OCI-LY7 (cell line): ENCODE results near the gene ATP6V1C2. TPM values are rescaled to one million over a fixed set of nuclear protein-coding genes. Genes with fewer than 3 reads are reported as not detected.

Experiments
- BruUV-seq: library from RNA; stranded (reverse); fragments of 400-500 nt; replicated peaks from 2 replicates; lab custom pipeline; 2021; lab: Mats Ljungman, UMichigan
- CTCF ChIA-PET: fragments of 300-600 bp; sonication (Branson Sonifier 250); formaldehyde crosslinking; loops from one replicate; lab custom pipeline; 2022; ENCODE audit warnings: antibody characterized with exemption; ENCODE audit not compliant: unreplicated experiment; lab: Charles Lee
- POLR2A ChIA-PET: fragments of 300-600 bp; sonication (Branson Sonifier 250); formaldehyde crosslinking; loops from one replicate; lab custom pipeline; 2022; ENCODE audit warnings: antibody characterized with exemption; lab: Charles Lee
- DNase-seq: peaks from one replicate; pipeline ENCODE4 v3.0.0-alpha.2; 2015; ENCODE audit warnings: low spot score
- H2AFZ ChIP-seq: fragments of 200-600 bp; sonication (generic), shearing (Covaris generic); 2 replicates; pipeline ENCODE4 v1.6.1; 2014; ENCODE audit warnings: mild to moderate bottlenecking, antibody characterized with exemption, low read length, moderate library complexity
- H3K27ac ChIP-seq: fragments of 200-600 bp; sonication (generic); 2 replicates; pipeline ENCODE4 v1.5.1; 2014; ENCODE audit warnings: mixed run types, low read depth, mild to moderate bottlenecking, moderate library complexity, low read length, inconsistent platforms; ENCODE audit not compliant: poor library complexity, severe bottlenecking
- H3K36me3 ChIP-seq: fragments of 200-600 bp; sonication (generic); 2 replicates; pipeline ENCODE4 v1.6.1; 2014; ENCODE audit warnings: mild to moderate bottlenecking, antibody characterized with exemption, low read length, moderate library complexity, mixed read lengths; ENCODE audit not compliant: insufficient read depth
- H3K4me1 ChIP-seq: fragments of 200-600 bp; sonication (generic); 2 replicates; pipeline ENCODE4 v1.5.1; 2014; ENCODE audit warnings: mild to moderate bottlenecking, low read length; ENCODE audit not compliant: insufficient read depth, poor library complexity, severe bottlenecking
- H3K4me2 ChIP-seq: fragments of 200-600 bp; sonication (generic); 2 replicates; pipeline ENCODE4 v1.6.1; 2014; ENCODE audit warnings: mild to moderate bottlenecking, low read length
- H3K4me3 ChIP-seq: fragments of 200-600 bp; sonication (generic); 2 replicates; pipeline ENCODE4 v1.5.1; 2014; ENCODE audit warnings: mild to moderate bottlenecking, low read depth, low read length; ENCODE audit not compliant: poor library complexity, severe bottlenecking
- H3K79me2 ChIP-seq: fragments of 200-600 bp; sonication (generic); 2 replicates; pipeline ENCODE4 v1.6.1; 2016; ENCODE audit warnings: low read depth, mild to moderate bottlenecking, low read length, moderate library complexity, mixed read lengths; ENCODE audit not compliant: insufficient read depth
- H3K9me2 ChIP-seq: fragments of 200-600 bp; sonication (generic); 2 replicates; pipeline ENCODE4 v1.6.1; 2016; ENCODE audit warnings: mild to moderate bottlenecking, low read length, mixed read lengths; ENCODE audit not compliant: insufficient read depth
- H3K9me3 ChIP-seq: fragments of 200-600 bp; sonication (generic); 2 replicates; pipeline ENCODE4 v1.6.1; 2014; ENCODE audit warnings: mild to moderate bottlenecking, mixed run types, low read length, mixed read lengths
- H4K20me1 ChIP-seq: fragments of 200-600 bp; sonication (generic); 2 replicates; pipeline ENCODE4 v1.6.1; 2014; ENCODE audit warnings: mild to moderate bottlenecking, antibody characterized with exemption, low read length, moderate library complexity, mixed read lengths; ENCODE audit not compliant: insufficient read depth
- EZH2phosphoT487 ChIP-seq: fragments of 200-600 bp; sonication (generic); IDR thresholded peaks from 2 replicates; pipeline ENCODE4 v1.6.1; 2018; ENCODE audit warnings: low read depth, borderline replicate concordance, mild to moderate bottlenecking, mixed run types, antibody characterized with exemption, low read length, moderate library complexity, mixed read lengths
- intact Hi-C: fragments of 100-400 bp; cut with micrococcal nuclease; formaldehyde crosslinking; loops from one replicate; pipeline ENCODE4 v1.10.0; 2022; ENCODE audit not compliant: unreplicated experiment
- total RNA-seq, 2 experiments: library from RNA; depleted of rRNA in 1 of 2; stranded (reverse); fragments of >200 nt in 1 of 2; shearing (Covaris generic) in 1 of 2; gene quantifications; 2 replicates each; pipeline ENCODE4 v1.2.3, GENCODE V29; 2014 to 2022
- TF ChIP-seq, protein P1 (sequence below): fragments of 200-600 bp; sonication (generic); conservative IDR thresholded peaks from 2 replicates; pipeline ENCODE4 v1.5.1; 2014; ENCODE audit warnings: mild to moderate bottlenecking, antibody characterized with exemption, low read length, moderate library complexity, mixed read lengths

The ATP6V1C2 gene
- total RNA-seq, 2 experiments from 2014 or later, result 0.13 TPM; not detected in 1

GRCh38 chr2:10706033-10706432 lies 15.4 kb upstream of the ATP6V1C2 start:
- H3K27ac ChIP-seq, result no peak overlapping the region
- no peaks in the 10 kb centered on the region for H3K36me3 ChIP-seq
- H3K9me2 ChIP-seq, result no peaks in the 10 kb centered on the region
- no peak overlapping the region for H2AFZ ChIP-seq
- H3K79me2 ChIP-seq, result no peaks in the 10 kb centered on the region
- H3K4me1 ChIP-seq, result no peaks in the 10 kb centered on the region
- POLR2A ChIA-PET, result no interaction called here
- CTCF ChIA-PET, result no interaction called here
- BruUV-seq, result no TSS peak
- H3K9me3 ChIP-seq, result no peaks in the 10 kb centered on the region
- TF ChIP-seq EZH2phosphoT487, result no peak
- TF ChIP-seq, protein P1, sequence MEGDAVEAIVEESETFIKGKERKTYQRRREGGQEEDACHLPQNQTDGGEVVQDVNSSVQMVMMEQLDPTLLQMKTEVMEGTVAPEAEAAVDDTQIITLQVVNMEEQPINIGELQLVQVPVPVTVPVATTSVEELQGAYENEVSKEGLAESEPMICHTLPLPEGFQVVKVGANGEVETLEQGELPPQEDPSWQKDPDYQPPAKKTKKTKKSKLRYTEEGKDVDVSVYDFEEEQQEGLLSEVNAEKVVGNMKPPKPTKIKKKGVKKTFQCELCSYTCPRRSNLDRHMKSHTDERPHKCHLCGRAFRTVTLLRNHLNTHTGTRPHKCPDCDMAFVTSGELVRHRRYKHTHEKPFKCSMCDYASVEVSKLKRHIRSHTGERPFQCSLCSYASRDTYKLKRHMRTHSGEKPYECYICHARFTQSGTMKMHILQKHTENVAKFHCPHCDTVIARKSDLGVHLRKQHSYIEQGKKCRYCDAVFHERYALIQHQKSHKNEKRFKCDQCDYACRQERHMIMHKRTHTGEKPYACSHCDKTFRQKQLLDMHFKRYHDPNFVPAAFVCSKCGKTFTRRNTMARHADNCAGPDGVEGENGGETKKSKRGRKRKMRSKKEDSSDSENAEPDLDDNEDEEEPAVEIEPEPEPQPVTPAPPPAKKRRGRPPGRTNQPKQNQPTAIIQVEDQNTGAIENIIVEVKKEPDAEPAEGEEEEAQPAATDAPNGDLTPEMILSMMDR, result no peak
- H4K20me1 ChIP-seq, result no peaks in the 10 kb centered on the region
- DNase-seq, result no peak
- no peak overlapping the region for H3K4me2 ChIP-seq
- intact Hi-C loops, result no loop called here
- no peak overlapping the region for H3K4me3 ChIP-seq

- TF ChIP-seq, protein P1, result no peak
- TF ChIP-seq EZH2phosphoT487, result no peak
- no TSS peak for BruUV-seq
- Histone ChIP-seq H3K36me3 (no peaks in the 10 kb centered on the region), H2AFZ (no peak overlapping the region), H3K4me3 (no peak overlapping the region), H3K27ac (no peak overlapping the region), H3K4me1 (no peaks in the 10 kb centered on the region), H4K20me1 (no peaks in the 10 kb centered on the region), H3K79me2 (no peaks in the 10 kb centered on the region), H3K9me2 (no peaks in the 10 kb centered on the region), H3K4me2 (no peak overlapping the region), H3K9me3 (no peaks in the 10 kb centered on the region)
- ChIA-PET CTCF (no interaction called here), POLR2A (no interaction called here)
- no peak for DNase-seq
- intact Hi-C loops, result no loop called here
These were observed 13.6 kb upstream of the ATP6V1C2 start for GRCh38 chr2:10707831-10708230.

GRCh38 chr2:10709290-10709939 lies 12.0 kb upstream of the ATP6V1C2 start:
- H2AFZ ChIP-seq, result no peak overlapping the region
- no peaks in the 10 kb centered on the region for H3K79me2 ChIP-seq
- no peaks in the 10 kb centered on the region for H3K9me3 ChIP-seq
- BruUV-seq, result no TSS peak
- intact Hi-C loops, result no loop called here
- POLR2A ChIA-PET, result no interaction called here
- no peaks in the 10 kb centered on the region for H3K9me2 ChIP-seq
- no peaks in the 10 kb centered on the region for H3K36me3 ChIP-seq
- no peak overlapping the region for H3K4me2 ChIP-seq
- CTCF ChIA-PET, result no interaction called here
- DNase-seq, result peak; percentile 12
- no peak for TF ChIP-seq EZH2phosphoT487
- TF ChIP-seq, protein P1, result peak; percentile 68
- H3K4me1 ChIP-seq, result no peaks in the 10 kb centered on the region
- no peak overlapping the region for H3K4me3 ChIP-seq
- H4K20me1 ChIP-seq, result no peaks in the 10 kb centered on the region
- no peak overlapping the region for H3K27ac ChIP-seq
